ENCODE data around the gene GAS2L3. TPM values are rescaled to one million over a fixed set of nuclear protein-coding genes. Genes with fewer than 3 reads are reported as not detected.

The GAS2L3 gene
- polyA plus RNA-seq, 1 donor (not counting 4 experiments of a cell fraction or from before 2014, with no cell fraction given): 3.6 TPM

- Histone ChIP-seq H3K4me3 (ENCODE audit: control insufficient read depth in 2 of 3, extremely low read depth in 1 of 3, insufficient read depth in 2 of 3, low read depth in 1 of 3, low read length in 3 of 3) (no peak overlapping the region), H3K27ac (ENCODE audit: control insufficient read depth, insufficient read depth, low read length) (no peak overlapping the region), H3K9me1 (ENCODE audit: control insufficient read depth, extremely low read depth, insufficient read depth, low read length) (no peaks in the 10 kb centered on the region), H3K9ac (ENCODE audit: control insufficient read depth, extremely low read depth, insufficient read depth, low read length) (no peak overlapping the region), H2AFZ (ENCODE audit: control insufficient read depth, low read length) (no peak overlapping the region), H3K36me3 (ENCODE audit: control insufficient read depth in 2 of 2, extremely low read depth in 1 of 2, insufficient read depth in 2 of 2, low read length in 2 of 2) (no peaks in the 10 kb centered on the region), H3K4me1 (ENCODE audit: control insufficient read depth, extremely low read depth, insufficient read depth, low read length) (no peaks in the 10 kb centered on the region), H3K79me2 (ENCODE audit: control insufficient read depth, insufficient read depth, low read length) (no peaks in the 10 kb centered on the region), H3K27me3 (ENCODE audit: control insufficient read depth, extremely low read depth, insufficient read depth, low read length) (no peaks in the 10 kb centered on the region), H4K20me1 (ENCODE audit: control insufficient read depth, extremely low read depth, insufficient read depth, low read length) (no peaks in the 10 kb centered on the region), H3K4me2 (ENCODE audit: control insufficient read depth, extremely low read depth, insufficient read depth, low read depth, low read length) (no peak overlapping the region), H3K9me3 (ENCODE audit: control insufficient read depth, low read depth, low read length) (no peaks in the 10 kb centered on the region)
- TF ChIP-seq EZH2 (IDR thresholded peaks at IDR 0.05; ENCODE audit: low read length) (no peak), CTCF (optimal IDR thresholded peaks at IDR 0.05 in 1 of 3, IDR thresholded peaks at IDR 0.05 in 1 of 3, conservative IDR thresholded peaks at IDR 0.05 in 1 of 3; ENCODE audit: extremely low read depth in 1 of 3, insufficient read depth in 2 of 3, low read length in 3 of 3) (no peak)
- no peak for DNase-seq (ENCODE audit: low read depth, low spot score)
- dilution Hi-C loops (cut with MboI; ENCODE audit: extremely low pct_ligation_motif_present, low sequenced_read_pairs): no loop called here
- no peak for FAIRE-seq
These were observed 28.4 kb upstream of the GAS2L3 start for GRCh38 chr12:100545092-100545491.

- Histone ChIP-seq H3K9me3 (ENCODE audit: control insufficient read depth, low read depth, low read length) (no peaks in the 10 kb centered on the region), H3K4me2 (ENCODE audit: control insufficient read depth, extremely low read depth, insufficient read depth, low read depth, low read length) (no peak overlapping the region), H3K36me3 (ENCODE audit: control insufficient read depth in 2 of 2, extremely low read depth in 1 of 2, insufficient read depth in 2 of 2, low read length in 2 of 2) (no peaks in the 10 kb centered on the region), H3K9me1 (ENCODE audit: control insufficient read depth, extremely low read depth, insufficient read depth, low read length) (no peaks in the 10 kb centered on the region), H3K27ac (ENCODE audit: control insufficient read depth, insufficient read depth, low read length) (no peak overlapping the region), H3K79me2 (ENCODE audit: control insufficient read depth, insufficient read depth, low read length) (no peaks in the 10 kb centered on the region), H3K4me1 (ENCODE audit: control insufficient read depth, extremely low read depth, insufficient read depth, low read length) (no peaks in the 10 kb centered on the region), H3K4me3 (ENCODE audit: control insufficient read depth in 2 of 3, extremely low read depth in 1 of 3, insufficient read depth in 2 of 3, low read depth in 1 of 3, low read length in 3 of 3) (no peak overlapping the region), H3K27me3 (ENCODE audit: control insufficient read depth, extremely low read depth, insufficient read depth, low read length) (no peaks in the 10 kb centered on the region), H4K20me1 (ENCODE audit: control insufficient read depth, extremely low read depth, insufficient read depth, low read length) (no peaks in the 10 kb centered on the region), H2AFZ (ENCODE audit: control insufficient read depth, low read length) (no peak overlapping the region), H3K9ac (ENCODE audit: control insufficient read depth, extremely low read depth, insufficient read depth, low read length) (no peak overlapping the region)
- no peak for DNase-seq (ENCODE audit: low read depth, low spot score)
- TF ChIP-seq CTCF (optimal IDR thresholded peaks at IDR 0.05 in 1 of 3, IDR thresholded peaks at IDR 0.05 in 1 of 3, conservative IDR thresholded peaks at IDR 0.05 in 1 of 3; ENCODE audit: extremely low read depth in 1 of 3, insufficient read depth in 2 of 3, low read length in 3 of 3) (no peak), EZH2 (IDR thresholded peaks at IDR 0.05; ENCODE audit: low read length) (no peak)
- no peak for FAIRE-seq
- dilution Hi-C loops (cut with MboI; ENCODE audit: extremely low pct_ligation_motif_present, low sequenced_read_pairs): no loop called here
These were observed 19.5 kb upstream of the GAS2L3 start for GRCh38 chr12:100553936-100554335.
